Stimulated activated CD4-positive, alpha-beta T cell treated with anti-CD3 and anti-CD28 coated beads, Interleukin-15, amount 100 ng/mL, for 1 hour (primary cell): Measurements from ENCODE around the gene LRBA.
"Not testable (repeated sequence)": the region's sequence is repeated elsewhere in the genome, so short reads cannot be mapped to it uniquely, and the experiment has no call there.

Experiments used
- DNase-seq, 2 donors: peaks; one replicate each; pipeline ENCODE4 v3.0.0-alpha.2; 2020; ENCODE audit warnings: low read depth in 1 of 2, low spot score in 1 of 2

The LRBA gene

GRCh38 chr4:150679018-150679764 lies 335.9 kb downstream of the LRBA start:
- no peak for DNase-seq

- DNase-seq, result no peak
These were observed 341.3 kb downstream of the LRBA start for GRCh38 chr4:150673793-150674192.

GRCh38 chr4:150668824-150669223 lies 346.3 kb downstream of the LRBA start:
- no peak for DNase-seq

GRCh38 chr4:150664935-150665334 lies 350.1 kb downstream of the LRBA start:
- DNase-seq, result no peak

- no peak for DNase-seq
These were observed 352.4 kb downstream of the LRBA start for GRCh38 chr4:150662686-150663085.

- not testable (repeated sequence) for DNase-seq
These were observed 353.5 kb downstream of the LRBA start for GRCh38 chr4:150661551-150661950.

GRCh38 chr4:150658258-150658657 lies 356.8 kb downstream of the LRBA start:
- DNase-seq, result not testable (repeated sequence)

GRCh38 chr4:150656891-150657290 lies 358.2 kb downstream of the LRBA start:
- DNase-seq, result no peak

- DNase-seq, result no peak
These were observed 364.3 kb downstream of the LRBA start for GRCh38 chr4:150650751-150651150.

- DNase-seq, result no peak
These were observed 367.0 kb downstream of the LRBA start for GRCh38 chr4:150648123-150648522.

- DNase-seq, result no peak
These were observed 368.1 kb downstream of the LRBA start for GRCh38 chr4:150647008-150647407.

- no peak for DNase-seq
These were observed 373.5 kb downstream of the LRBA start for GRCh38 chr4:150641612-150642011.

GRCh38 chr4:150632639-150633038 lies 382.4 kb downstream of the LRBA start:
- no peak for DNase-seq

GRCh38 chr4:150628073-150628472 lies 387.0 kb downstream of the LRBA start:
- no peak for DNase-seq

GRCh38 chr4:150625033-150625432 lies 390.1 kb downstream of the LRBA start:
- DNase-seq, result no peak

GRCh38 chr4:150624055-150624454 lies 391.0 kb downstream of the LRBA start:
- no peak for DNase-seq

- no peak for DNase-seq
These were observed 396.0 kb downstream of the LRBA start for GRCh38 chr4:150619042-150619441.

GRCh38 chr4:150609131-150609530 lies 406.0 kb downstream of the LRBA start:
- DNase-seq, result no peak

- no peak for DNase-seq
These were observed 414.2 kb downstream of the LRBA start for GRCh38 chr4:150600812-150601445.

GRCh38 chr4:150599547-150599946 lies 415.5 kb downstream of the LRBA start:
- no peak for DNase-seq

- no peak for DNase-seq
These were observed 416.2 kb downstream of the LRBA start for GRCh38 chr4:150598909-150599308.

- DNase-seq, result no peak
These were observed 421.1 kb downstream of the LRBA start for GRCh38 chr4:150593996-150594395.

GRCh38 chr4:150591904-150592303 lies 423.2 kb downstream of the LRBA start:
- DNase-seq, result no peak
